H7 (cell line): ENCODE data around the gene SPI1. TPM values are rescaled to one million over a fixed set of nuclear protein-coding genes. Genes with fewer than 3 reads are reported as not detected.

Experiments used
- DNase-seq: peaks from one replicate; pipeline ENCODE4 v3.0.0; 2012
- H3K27me3 ChIP-seq: 2 replicates; pipeline ENCODE4 v1.6.0; 2011; ENCODE audit warnings: mild to moderate bottlenecking, low read length; ENCODE audit not compliant: control insufficient read depth, insufficient read depth
- H3K36me3 ChIP-seq: replicated peaks from 2 replicates; pipeline ENCODE4 v1.5.1; 2011; ENCODE audit warnings: low read length; ENCODE audit not compliant: control insufficient read depth, insufficient read depth
- H3K4me3 ChIP-seq: 2 replicates; pipeline ENCODE4 v1.5.1; 2011; ENCODE audit warnings: low read depth, mild to moderate bottlenecking, control low read depth, low read length, moderate library complexity; ENCODE audit not compliant: insufficient read depth
- total RNA-seq: library from RNA; depleted of rRNA; stranded (reverse); fragments of >200 nt; shearing (Covaris generic); gene quantifications from 2 replicates; pipeline ENCODE4 v1.2.3, GENCODE V29; 2014

Gene SPI1
- total RNA-seq, 1 experiment from 2014 or later, result 0.42 TPM

- DNase-seq, result no peak
- Histone ChIP-seq H3K36me3 (no peaks in the 10 kb centered on the region), H3K4me3 (no peak overlapping the region), H3K27me3 (no peaks in the 10 kb centered on the region)
Observed at GRCh38 chr11:47395223-47396048, 17.1 kb upstream of the SPI1 start.

- no peaks in the 10 kb centered on the region for H3K36me3 ChIP-seq
- DNase-seq, result peak; percentile 57
- H3K27me3 ChIP-seq, result no peaks in the 10 kb centered on the region
- H3K4me3 ChIP-seq, result no peak overlapping the region
Observed at GRCh38 chr11:47394322-47395222, 16.2 kb upstream of the SPI1 start.

- Histone ChIP-seq H3K4me3 (no peak overlapping the region), H3K27me3 (no peaks in the 10 kb centered on the region), H3K36me3 (no peaks in the 10 kb centered on the region)
- peak; percentile 47 for DNase-seq
Observed at GRCh38 chr11:47394050-47394321, 15.6 kb upstream of the SPI1 start.

- Histone ChIP-seq H3K36me3 (no peaks in the 10 kb centered on the region), H3K27me3 (no peaks in the 10 kb centered on the region), H3K4me3 (no peak overlapping the region)
- peak; percentile 71 for DNase-seq
Observed at GRCh38 chr11:47393163-47394049, 15.1 kb upstream of the SPI1 start.

GRCh38 chr11:47392546-47393162, 14.3 kb upstream of the SPI1 start:
- no peak overlapping the region for H3K4me3 ChIP-seq

GRCh38 chr11:47391711-47392432, 13.5 kb upstream of the SPI1 start:
- peak; percentile 48 for DNase-seq
- Histone ChIP-seq H3K36me3 (no peaks in the 10 kb centered on the region), H3K27me3 (no peaks in the 10 kb centered on the region), H3K4me3 (no peak overlapping the region)

More at GRCh38 chr11:47392546-47393162, 14.3 kb upstream of the SPI1 start:
- Histone ChIP-seq H3K36me3 (no peaks in the 10 kb centered on the region), H3K27me3 (no peaks in the 10 kb centered on the region)
- peak; percentile 46 for DNase-seq

- no peaks in the 10 kb centered on the region for H3K27me3 ChIP-seq
- no peak overlapping the region for H3K4me3 ChIP-seq
- H3K36me3 ChIP-seq, result no peaks in the 10 kb centered on the region
- peak; percentile 44 for DNase-seq
Observed at GRCh38 chr11:47391077-47391583, 12.8 kb upstream of the SPI1 start.

- Histone ChIP-seq H3K36me3 (no peaks in the 10 kb centered on the region), H3K27me3 (no peaks in the 10 kb centered on the region), H3K4me3 (no peak overlapping the region)
- DNase-seq, result no peak
Observed at GRCh38 chr11:47390422-47390760, 12.0 kb upstream of the SPI1 start.

- Histone ChIP-seq H3K4me3 (no peak overlapping the region), H3K27me3 (no peaks in the 10 kb centered on the region)
- peak; percentile 52 for DNase-seq
Observed at GRCh38 chr11:47389577-47390421, 11.5 kb upstream of the SPI1 start.

GRCh38 chr11:47388697-47389576, 10.6 kb upstream of the SPI1 start:
- DNase-seq, result peak; percentile 39
- Histone ChIP-seq H3K36me3 (no peaks in the 10 kb centered on the region), H3K27me3 (no peaks in the 10 kb centered on the region), H3K4me3 (no peak overlapping the region)

More at GRCh38 chr11:47389577-47390421, 11.5 kb upstream of the SPI1 start:
- H3K36me3 ChIP-seq, result no peaks in the 10 kb centered on the region

- no peaks in the 10 kb centered on the region for H3K27me3 ChIP-seq
- no peaks in the 10 kb centered on the region for H3K36me3 ChIP-seq
- H3K4me3 ChIP-seq, result no peak overlapping the region
- no peak for DNase-seq
Observed at GRCh38 chr11:47387944-47388696, 9.8 kb upstream of the SPI1 start.
